HG02759 (cell line): ENCODE results near the gene ZNF652.
A peak's percentile ranks its signal among the peaks of the same experiment; 100 is the strongest.
"Not testable (repeated sequence)": the region's sequence is repeated elsewhere in the genome, so short reads cannot be mapped to it uniquely, and the experiment has no call there.

Experiments
- ATAC-seq: cut with Tn5 transposase; IDR thresholded peaks from one replicate; pipeline ENCODE4 v1.9.1; 2021; ENCODE audit warnings: mild to moderate bottlenecking, moderate library complexity; ENCODE audit not compliant: unreplicated experiment

Gene ZNF652

GRCh38 chr17:49387498-49388289 lies 25.6 kb upstream of the ZNF652 start:
- peak; percentile 8 for ATAC-seq

DNA sequence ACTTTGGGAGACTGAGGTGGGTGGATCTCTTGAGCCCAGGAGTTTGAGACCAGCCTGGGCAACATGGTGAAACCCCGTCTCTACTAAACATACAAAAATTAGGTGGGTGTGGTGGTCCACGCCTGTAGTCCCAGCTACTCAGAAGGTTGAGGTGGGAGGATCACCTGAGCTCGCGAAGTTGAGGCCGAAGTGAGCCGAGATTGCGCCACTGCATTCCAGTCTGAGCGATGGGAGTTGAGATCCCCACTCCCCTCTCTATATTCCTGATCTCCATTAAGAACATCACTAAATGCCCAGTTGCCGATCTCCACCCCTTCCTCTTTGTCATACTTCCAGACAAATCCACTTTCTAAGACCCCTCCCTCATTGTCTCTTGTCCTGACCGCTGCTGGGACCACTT lies 24.3 kb upstream of the ZNF652 start:
- no peak for ATAC-seq

DNA sequence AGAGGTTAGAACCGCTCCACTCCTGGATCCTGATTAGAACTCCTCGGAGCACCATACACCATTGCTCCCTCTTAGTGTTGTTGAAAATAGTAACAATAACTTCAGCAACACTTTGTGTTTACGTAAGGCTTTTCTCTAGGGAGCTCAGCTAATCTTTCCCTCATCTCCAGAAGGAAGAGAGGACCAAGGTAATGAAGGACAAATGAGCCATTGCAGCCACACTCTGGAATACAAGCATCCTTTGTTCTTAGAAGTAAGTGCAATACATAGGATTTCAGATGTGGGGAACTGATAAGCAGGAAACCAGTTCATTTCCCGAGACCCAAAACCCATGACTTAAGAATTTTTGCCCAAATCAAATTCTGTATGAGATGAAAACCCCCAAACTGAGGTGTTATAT lies 22.9 kb upstream of the ZNF652 start:
- ATAC-seq: no peak

- ATAC-seq: no peak
These were observed 21.0 kb upstream of the ZNF652 start for GRCh38 chr17:49383060-49383459.

GRCh38 chr17:49382556-49382955 lies 20.5 kb upstream of the ZNF652 start:
- no peak for ATAC-seq

DNA sequence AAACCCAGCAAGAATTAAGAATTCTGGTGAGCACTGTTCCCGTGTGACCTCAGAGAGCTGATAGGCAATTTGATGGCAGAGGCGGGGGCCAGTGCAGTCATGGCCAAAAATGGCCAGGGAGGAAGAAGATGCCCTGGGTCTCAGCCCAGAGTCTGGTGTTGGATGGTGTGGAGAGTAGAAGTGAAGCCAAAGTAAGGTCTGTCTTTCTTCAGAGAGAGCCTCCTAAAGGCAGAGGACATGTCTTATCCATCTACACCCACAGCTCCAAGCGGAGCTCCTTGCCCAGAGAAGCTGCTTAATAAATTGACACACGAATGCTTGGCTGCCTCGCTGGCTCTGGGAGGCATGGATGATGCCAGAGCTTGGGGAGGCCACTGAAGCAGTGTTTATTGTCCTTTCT lies 19.7 kb upstream of the ZNF652 start:
- no peak for ATAC-seq

- no peak for ATAC-seq
These were observed 19.0 kb upstream of the ZNF652 start for GRCh38 chr17:49381033-49381432.

- ATAC-seq: no peak
These were observed 17.9 kb upstream of the ZNF652 start for GRCh38 chr17:49379926-49380325.

- ATAC-seq: no peak
These were observed 16.3 kb upstream of the ZNF652 start for GRCh38 chr17:49378311-49378710.

DNA sequence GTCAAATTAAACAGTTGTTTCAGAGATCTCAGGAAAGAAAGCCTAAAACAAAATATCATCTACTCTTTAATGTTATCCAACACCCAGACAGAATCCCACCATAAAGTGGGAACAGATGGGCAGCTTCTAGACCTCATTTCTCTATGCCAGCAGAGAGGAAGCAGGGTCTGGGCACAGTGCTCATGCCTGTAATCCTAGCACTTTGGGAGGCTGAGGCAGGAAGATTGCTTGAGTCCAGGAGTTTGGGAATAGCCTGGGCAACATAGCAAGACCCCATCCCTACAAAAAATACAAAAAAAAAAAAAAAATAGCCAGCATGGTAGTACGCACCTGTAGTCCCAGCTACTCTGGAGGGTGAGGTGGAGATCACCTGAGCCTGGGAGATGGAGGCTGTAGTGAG lies 13.5 kb upstream of the ZNF652 start:
- ATAC-seq: no peak

DNA sequence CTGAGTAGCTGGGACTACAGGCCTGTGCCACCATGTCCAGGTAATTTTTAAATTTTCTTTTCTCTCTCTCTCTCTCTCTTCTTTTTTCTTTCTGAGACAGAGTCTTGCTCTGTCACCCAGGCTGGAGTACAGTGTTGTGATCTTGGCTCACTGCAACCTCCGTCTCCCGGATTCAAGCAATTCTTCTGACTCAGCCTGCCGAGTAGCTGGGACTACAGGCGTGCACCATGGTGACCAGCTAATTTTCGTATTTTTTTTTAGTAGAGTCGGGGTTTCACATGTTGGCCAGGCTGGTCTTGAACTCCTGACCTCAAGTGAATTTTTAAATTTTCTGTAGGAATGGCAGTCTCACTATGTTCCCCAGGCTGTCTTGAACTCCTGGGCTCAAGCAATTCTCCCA lies 11.1 kb upstream of the ZNF652 start:
- ATAC-seq: no peak

DNA sequence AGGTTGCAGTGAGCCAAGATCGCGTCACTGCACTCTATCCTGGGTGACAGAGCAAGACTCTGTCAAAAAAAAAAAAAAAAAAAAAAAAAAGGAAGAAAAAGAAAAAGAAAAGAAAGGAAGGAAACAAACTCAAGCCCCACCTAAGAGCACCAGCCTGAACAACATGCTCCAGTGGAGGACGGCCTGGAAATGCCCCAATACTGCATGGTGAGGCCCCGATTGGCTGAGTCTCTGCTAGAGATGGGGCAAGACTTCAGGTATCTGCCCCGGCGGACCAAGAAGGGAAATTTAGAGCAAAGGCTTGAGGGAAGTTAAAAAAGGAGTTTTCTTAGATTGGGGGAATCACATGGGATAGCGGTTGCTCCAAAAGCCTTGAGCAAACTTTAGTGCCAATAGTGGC lies 10.4 kb upstream of the ZNF652 start:
- ATAC-seq: no peak

- ATAC-seq: no peak
These were observed 9.2 kb upstream of the ZNF652 start for GRCh38 chr17:49370971-49371834.

GRCh38 chr17:49369760-49370159 lies 7.7 kb upstream of the ZNF652 start:
- no peak for ATAC-seq

DNA sequence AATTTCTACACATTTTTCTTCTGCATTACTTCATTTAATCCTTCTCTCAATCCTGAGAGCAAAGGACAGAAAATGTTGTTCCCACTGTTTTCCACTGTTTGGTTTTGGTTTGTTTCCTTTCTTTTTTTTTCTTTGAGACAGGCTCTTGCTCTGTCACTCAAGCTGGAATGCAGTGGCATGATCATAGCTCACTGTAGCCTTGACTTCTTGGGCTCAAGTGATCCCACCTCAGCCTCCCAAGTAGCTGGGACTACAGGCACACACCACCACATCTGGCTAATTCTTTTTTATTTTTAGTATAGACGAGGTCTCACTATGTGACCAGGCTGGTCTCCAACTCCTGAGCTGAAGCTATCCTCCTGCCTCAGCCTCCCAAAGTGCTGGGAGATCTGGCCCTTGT lies 7.0 kb upstream of the ZNF652 start:
- ATAC-seq: no peak

DNA sequence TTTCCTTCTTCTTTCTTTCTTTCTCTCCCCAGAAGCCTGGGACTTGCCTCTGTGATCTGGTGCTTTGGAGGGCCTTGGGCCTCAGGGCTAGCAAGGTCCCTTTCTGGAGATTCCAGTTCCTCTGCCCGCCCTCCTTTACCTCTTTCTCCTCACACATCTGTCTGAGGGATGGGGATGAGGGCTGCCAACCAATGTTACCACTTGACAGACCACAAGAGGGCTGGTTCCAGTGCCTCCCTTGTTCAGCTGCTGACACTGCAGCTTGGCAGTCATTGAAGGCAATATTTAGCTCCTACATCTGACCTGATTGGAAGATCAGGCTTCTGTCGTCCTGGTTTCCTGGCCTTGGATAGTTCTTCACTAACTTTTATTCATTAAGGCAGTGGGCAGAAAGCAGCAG lies 3.6 kb upstream of the ZNF652 start:
- ATAC-seq: no peak

DNA sequence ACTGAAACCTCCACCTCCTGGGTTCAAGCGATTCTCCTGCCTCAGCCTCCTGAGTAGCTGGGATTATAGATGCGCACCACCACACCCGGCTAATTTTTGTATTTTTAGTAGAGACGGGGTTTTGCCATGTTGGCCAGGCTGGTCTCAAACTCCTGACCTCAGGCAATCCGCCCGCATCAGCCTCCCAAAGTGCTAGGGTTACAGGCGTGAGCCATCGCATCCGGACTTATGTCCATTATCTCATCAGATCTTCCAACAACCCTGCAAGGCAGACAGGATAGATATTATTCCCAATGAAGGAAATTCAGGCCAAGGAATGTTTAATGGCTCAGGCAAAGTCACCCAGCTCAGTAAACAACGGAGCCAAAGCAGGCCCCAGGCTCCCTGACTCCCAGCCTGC lies 3.1 kb upstream of the ZNF652 start:
- ATAC-seq: not testable (repeated sequence)

DNA sequence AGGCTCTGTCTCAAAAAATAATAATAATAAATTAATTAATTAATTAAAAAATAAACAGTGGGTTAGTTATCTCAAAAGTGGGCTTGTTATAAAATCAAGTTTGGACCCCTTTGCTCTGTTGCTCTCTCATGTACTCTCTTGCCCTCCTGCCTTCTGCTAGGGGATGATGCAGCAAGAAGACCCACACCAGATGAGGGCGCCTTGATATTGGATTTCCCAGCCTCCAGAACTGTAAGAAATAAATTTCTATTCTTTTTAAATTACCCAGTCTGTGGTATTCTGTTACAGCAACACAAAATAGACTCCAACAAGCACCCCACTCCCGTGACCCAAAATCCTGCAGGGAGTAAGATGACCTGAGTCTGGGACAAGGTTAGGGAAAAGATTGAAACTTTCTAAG lies 2.1 kb upstream of the ZNF652 start:
- ATAC-seq: no peak

- ATAC-seq: no peak
These were observed 1.2 kb upstream of the ZNF652 start for GRCh38 chr17:49363251-49363650.

- no peak for ATAC-seq
These were observed 670 bp upstream of the ZNF652 start for GRCh38 chr17:49362723-49363117.

- ATAC-seq: peak; percentile 30
These were observed 735 bp downstream of the ZNF652 start for GRCh38 chr17:49361129-49361901.

DNA sequence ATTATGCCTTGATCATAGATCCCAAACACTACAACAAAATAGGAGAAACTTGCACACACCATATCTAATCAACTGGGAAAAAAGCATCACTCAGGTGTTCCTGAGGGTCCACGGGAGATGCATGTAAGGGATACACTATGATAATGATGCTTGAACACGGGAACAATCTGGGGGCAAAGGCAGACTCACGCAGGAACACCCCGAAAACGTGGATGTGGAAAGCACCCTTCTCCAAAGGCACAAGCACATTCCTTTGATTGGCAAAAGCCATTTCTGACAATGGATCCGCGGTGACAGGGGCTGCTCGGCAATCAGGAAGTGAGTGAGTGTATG lies 1.3 kb downstream of the ZNF652 start:
- peak; percentile 15 for ATAC-seq
